NCI-H446 treated with DMSO at 0.1 percent for 48 hours (cell line): Measurements from ENCODE around the gene UGT1A6.

Experiments used
- DNase-seq: peaks from one replicate; lab custom pipeline; 2025; lab: John Stamatoyannopoulos, UW

Gene UGT1A6

DNA sequence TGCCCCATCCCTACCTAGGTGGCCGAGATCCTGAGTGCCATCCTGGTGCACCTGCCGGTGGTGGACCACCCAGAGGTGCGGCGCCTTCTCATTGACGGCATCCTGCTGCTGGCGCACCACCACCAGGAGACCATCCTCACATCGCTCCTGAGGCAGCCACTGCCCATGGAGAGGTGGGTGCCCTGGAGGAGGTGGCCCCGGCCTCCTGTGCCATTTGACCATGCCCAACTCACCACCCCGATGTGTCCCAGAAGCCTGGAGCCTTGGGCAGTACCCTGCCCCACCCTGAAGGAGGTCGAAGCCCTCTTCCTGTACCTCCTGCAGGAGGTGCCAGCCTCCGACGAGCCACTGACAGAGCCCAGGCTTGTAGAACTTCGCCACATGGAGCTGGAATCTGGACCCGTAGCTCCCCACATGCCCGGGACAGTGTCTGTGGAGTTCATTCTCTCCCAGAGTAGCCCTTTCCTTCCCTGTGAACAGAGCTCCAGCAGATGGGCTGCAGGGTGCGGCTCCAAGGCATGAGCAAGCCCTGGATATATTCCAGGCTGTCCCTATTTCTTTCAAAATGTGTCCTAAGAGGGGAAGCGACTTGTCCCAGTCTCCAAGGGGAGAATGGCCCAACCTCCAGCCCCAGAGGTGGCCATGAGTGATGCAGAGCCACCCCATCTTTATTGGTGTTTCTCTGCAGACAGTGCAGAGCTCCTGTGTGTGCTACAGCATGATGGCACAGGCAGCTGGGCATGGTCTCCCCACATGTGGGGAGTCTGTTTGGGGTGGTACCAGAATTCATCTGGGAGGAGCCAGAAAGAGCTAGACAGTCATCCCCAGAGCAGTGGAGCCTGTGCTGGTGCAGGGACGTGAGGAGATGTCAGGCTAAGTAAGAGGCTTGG is 127.4 kb downstream of the UGT1A6 start:
- DNase-seq, result no peak

DNA sequence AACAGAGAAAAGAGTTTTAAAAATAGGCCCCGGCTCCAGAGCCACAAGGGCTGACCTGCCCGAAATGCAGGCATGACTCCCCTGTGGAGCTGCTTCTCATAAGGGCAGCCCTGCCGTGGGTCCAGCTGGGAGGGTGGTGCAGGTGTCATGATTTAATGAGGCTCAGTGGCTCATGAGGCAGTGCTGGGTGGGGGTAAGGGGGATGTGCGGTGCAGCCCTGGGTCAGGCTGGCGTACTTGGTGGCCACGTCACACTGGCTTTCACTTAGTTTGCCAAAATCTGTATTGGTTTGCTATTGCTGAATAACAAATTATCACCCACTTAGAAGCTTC is 128.1 kb downstream of the UGT1A6 start:
- DNase-seq, result no peak

DNA sequence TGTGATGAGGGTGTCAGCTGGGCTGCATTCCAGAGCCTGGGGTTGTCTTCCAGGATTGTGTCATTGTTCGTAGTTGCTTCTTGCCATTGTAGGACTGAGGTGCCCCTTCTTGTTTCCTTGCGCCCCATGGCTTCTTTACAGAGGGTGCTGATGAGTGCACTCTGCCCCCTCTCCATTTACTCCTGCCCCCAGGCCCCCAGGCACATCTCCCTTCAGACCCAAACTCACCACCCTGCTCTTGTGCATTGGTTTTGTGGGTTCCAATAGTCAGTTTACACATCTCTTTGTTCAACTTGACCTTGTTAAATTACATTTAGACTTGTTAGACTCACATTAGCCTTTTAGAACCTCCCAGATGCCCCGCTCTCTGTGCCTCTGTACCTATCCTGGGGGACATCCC is 128.5 kb downstream of the UGT1A6 start:
- DNase-seq, result no peak

DNA sequence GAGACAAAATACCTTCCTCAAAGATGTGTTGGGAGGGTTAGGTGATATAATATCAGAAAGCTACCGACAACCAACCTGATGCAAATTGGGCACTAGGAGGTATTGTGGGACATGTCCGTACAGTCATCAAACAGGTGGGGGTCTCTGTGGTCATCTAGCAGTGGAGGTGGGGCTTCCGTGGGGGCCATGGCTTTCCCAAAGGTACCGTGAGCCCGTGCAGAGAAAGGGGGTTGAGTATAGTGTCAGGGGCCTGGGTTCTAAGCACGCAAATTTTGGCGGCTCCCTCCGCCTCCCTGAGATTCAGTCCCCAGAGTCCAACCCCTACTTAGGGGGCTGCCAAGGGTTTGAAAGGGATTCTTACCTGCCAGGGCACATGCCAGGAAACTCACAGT is 129.0 kb downstream of the UGT1A6 start:
- DNase-seq, result no peak

DNA sequence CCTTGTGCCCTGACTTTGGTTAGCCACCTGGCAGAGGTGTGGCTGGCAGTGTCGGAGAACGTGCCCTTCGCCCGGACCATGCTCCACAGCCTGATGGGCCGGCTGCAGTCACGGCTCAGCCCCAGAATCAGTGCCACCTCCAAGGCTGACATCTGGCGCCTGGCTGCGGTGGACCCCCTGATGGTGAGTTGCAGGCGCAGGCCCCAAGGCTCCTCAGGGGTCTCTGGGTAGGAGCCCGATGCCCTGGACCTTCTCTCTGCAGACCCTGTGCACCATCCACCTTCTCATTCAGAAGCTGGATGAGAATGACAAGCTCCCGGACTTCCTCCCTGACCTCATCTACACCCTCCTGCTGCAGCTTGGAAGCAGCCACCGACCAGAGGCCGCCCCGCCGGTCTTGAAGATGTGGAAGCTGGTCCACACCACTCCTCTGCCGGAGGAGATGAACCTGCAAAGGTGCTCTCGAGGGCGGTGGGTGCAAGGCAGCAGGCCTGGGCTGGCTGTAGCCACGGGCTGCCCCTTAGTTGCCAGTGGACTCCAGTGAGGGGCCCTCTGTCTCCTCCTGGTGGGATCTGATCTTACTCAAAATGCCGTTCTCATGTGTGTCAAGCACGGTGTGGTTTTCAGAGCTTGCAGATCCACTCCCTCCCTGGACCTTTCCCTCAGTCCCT is 129.5 kb downstream of the UGT1A6 start:
- no peak for DNase-seq
